ENCODE results near the gene TP53BP2. TPM values are rescaled to one million over a fixed set of nuclear protein-coding genes. Genes with fewer than 3 reads are reported as not detected.
"Not testable (repeated sequence)": the region's sequence is repeated elsewhere in the genome, so short reads cannot be mapped to it uniquely, and the experiment has no call there.

TP53BP2 gene
- total RNA-seq, 1 donor from 2014 or later, result 22.6 TPM

DNA sequence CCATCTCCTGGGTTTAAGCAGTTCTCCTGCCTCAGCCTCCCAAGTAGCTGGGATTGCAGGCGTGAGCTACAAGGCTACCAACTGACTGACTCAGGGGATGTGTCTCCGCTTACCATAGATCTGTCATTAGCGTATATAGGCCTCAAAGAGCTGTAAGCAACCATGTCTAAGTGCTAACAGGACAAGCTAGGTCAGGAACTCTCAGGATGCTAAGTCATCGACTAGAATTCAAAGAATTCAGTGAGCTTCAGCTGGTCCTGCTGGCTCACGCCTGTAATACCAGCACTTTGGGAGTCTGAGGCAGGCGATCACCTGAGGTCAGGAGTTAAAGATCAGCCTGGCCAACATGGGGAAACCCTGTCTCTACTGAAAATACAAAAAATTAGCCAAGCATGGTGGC lies 103.9 kb downstream of the TP53BP2 start:
- DNase-seq (ENCODE audit: low read depth) (peak; percentile 97), FAIRE-seq (no peak)
- no peak for TF ChIP-seq CTCF (IDR thresholded peaks at IDR 0.05; ENCODE audit: insufficient read depth, low read length, severe bottlenecking)
- peaks cover 29% of the 10 kb centered on the region for H3K36me3 ChIP-seq (ENCODE audit: control insufficient read depth, insufficient read depth, low read length)
- no peak overlapping the region for H3K4me3 ChIP-seq (ENCODE audit: low read depth, low read length)
- H3K27me3 ChIP-seq (ENCODE audit: control insufficient read depth, insufficient read depth, low read length), result no peaks in the 10 kb centered on the region

DNA sequence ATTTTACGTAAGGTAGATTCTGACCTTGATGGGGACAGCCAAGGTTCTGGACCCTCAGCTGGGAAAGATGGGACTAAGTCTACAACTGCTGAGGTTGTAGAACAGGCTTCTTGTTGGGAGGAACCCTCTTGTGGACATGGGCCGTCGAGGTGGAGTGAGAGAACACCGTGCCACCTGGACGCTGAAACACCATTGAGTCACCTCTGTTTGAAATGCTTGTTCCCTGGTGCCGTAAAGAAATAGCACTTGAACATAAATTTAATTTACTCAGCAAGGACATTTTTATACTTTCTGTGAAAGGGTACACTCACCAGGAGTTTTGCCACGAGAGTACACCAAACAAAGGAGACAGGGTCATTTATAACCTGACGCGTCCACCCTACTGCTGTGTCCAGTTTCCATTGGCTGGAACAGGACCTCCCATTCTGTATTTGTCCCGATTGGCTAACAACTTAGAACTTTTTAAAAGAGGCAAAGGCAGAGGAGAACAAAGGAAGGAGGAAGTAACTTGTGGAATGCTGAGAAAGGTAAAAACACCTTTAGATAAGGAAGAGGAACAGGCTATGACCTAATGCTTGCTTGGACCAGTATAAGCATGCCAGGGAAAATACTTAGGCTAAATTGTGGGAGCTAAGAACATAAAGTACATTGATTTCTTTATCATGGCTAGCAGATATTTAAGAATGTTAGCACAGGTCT lies 105.6 kb downstream of the TP53BP2 start:
- FAIRE-seq; H3K4me3 ChIP-seq (ENCODE audit: low read depth, low read length); H3K27me3 ChIP-seq (ENCODE audit: control insufficient read depth, insufficient read depth, low read length): not testable (repeated sequence)
- peaks cover 23% of the 10 kb centered on the region for H3K36me3 ChIP-seq (ENCODE audit: control insufficient read depth, insufficient read depth, low read length)
- peak; percentile 74 for DNase-seq (ENCODE audit: low read depth)

- H3K4me3 ChIP-seq (ENCODE audit: low read depth, low read length), result no peak overlapping the region
- H3K27me3 ChIP-seq (ENCODE audit: control insufficient read depth, insufficient read depth, low read length), result no peaks in the 10 kb centered on the region
- FAIRE-seq (no peak), DNase-seq (ENCODE audit: low read depth) (peak; percentile 67)
- TF ChIP-seq CTCF (IDR thresholded peaks at IDR 0.05; ENCODE audit: insufficient read depth, low read length, severe bottlenecking), result no peak
- H3K36me3 ChIP-seq (ENCODE audit: control insufficient read depth, insufficient read depth, low read length), result peaks cover 17% of the 10 kb centered on the region
These were observed 106.2 kb downstream of the TP53BP2 start for GRCh38 chr1:223739366-223740037.

DNA sequence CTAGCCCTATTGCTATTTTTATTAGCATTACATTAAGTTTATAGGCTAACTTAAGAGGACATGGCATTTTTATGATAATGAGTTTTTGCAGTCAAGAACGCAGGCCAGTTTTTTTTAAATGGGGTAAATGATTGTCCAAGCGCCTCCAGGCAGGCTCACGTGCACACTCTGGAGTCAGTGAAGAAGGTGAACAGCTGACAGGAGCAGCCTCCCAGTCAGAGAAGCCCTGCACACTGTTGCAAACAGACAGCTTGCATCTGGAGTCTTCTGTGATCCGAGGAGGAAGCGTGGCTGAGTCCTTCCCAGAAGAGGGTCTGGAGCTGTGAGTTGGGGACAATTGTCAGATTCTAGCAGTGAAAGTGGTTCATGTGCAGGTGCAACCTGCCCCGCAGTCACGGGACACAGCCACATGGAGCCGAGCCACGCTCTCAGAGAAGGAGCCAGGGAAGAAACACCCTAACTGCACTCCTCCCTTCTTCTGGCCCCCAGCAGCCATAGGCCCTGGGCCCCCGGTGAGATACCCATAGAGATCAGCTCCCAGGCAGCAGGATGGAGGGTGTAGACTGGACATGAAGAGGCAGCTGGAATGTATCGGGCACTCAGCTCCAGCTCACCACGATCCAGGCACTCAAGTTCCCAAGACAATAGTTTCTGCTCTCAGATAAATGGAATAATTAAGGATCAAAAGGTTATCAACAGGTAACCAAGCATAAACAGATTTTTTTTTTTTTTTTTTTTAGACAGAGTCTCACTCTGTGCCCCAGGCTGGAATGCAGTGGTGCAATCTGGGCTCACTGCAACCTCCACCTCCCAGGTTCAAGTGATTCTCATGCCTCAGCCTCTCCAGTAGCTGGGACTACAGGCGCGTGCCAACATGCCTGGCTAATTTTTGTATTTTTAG lies 107.0 kb downstream of the TP53BP2 start:
- Histone ChIP-seq H3K27me3 (ENCODE audit: control insufficient read depth, insufficient read depth, low read length) (no peaks in the 10 kb centered on the region), H3K36me3 (ENCODE audit: control insufficient read depth, insufficient read depth, low read length) (peaks cover 18% of the 10 kb centered on the region), H3K4me3 (ENCODE audit: low read depth, low read length) (no peak overlapping the region)
- FAIRE-seq, result no peak
- peak; percentile 61 for DNase-seq (ENCODE audit: low read depth)
- no peak for TF ChIP-seq CTCF (IDR thresholded peaks at IDR 0.05; ENCODE audit: insufficient read depth, low read length, severe bottlenecking)

DNA sequence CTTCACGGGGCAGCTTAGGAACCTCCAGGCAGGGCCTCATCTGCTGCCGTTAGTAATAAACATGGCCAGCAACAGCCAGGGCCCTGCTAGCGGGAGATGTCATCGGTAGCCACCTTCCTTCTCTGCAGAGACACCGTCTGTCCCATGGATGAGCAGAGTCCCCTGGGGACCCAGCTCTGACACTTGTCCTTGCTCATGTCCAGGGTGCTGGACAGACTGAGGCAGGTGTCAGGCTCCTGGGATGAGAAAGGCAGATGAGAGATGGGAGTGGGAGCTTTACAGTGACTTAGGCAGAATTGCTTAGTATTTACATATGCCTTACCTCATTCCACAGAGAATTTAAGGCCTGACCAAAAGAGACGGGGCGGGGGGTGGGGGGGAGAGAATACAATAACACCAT lies 108.4 kb downstream of the TP53BP2 start:
- H3K4me3 ChIP-seq (ENCODE audit: low read depth, low read length), result no peak overlapping the region
- FAIRE-seq (no peak), DNase-seq (ENCODE audit: low read depth) (no peak)
- H3K27me3 ChIP-seq (ENCODE audit: control insufficient read depth, insufficient read depth, low read length), result no peaks in the 10 kb centered on the region
- peaks cover 13% of the 10 kb centered on the region for H3K36me3 ChIP-seq (ENCODE audit: control insufficient read depth, insufficient read depth, low read length)
- TF ChIP-seq CTCF (IDR thresholded peaks at IDR 0.05; ENCODE audit: insufficient read depth, low read length, severe bottlenecking), result no peak

DNA sequence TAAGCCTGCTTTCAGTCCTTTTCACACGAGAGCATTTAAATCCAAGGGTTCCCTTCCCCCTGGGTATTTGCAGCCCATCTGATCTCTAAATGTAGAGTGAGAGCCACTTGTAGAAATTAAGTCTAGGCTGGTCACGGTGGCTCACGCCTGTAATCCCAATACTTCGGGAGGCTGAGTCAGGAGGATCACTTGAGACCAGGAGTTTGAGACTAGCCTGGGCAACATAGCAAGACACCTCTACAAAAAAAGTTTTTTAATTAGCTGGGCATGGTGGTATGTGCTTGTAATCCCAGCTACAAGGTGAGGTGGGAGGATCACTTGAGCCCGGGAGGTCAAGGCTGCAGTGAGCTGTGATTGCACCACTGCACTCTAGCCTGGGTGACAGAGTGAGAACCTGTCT lies 109.1 kb downstream of the TP53BP2 start:
- not testable (repeated sequence) for DNase-seq (ENCODE audit: low read depth); FAIRE-seq; H3K4me3 ChIP-seq (ENCODE audit: low read depth, low read length); H3K27me3 ChIP-seq (ENCODE audit: control insufficient read depth, insufficient read depth, low read length)
- peaks cover 14% of the 10 kb centered on the region for H3K36me3 ChIP-seq (ENCODE audit: control insufficient read depth, insufficient read depth, low read length)

Data from bronchial epithelial cell (primary cell).